HG03439 (cell line): ENCODE data around the gene WAPL.
"Not testable (repeated sequence)": the region's sequence is repeated elsewhere in the genome, so short reads cannot be mapped to it uniquely, and the experiment has no call there.

Experiments used
- ATAC-seq: cut with Tn5 transposase; IDR thresholded peaks from one replicate; pipeline ENCODE4 v1.9.1; 2021; ENCODE audit warnings: mild to moderate bottlenecking, moderate library complexity; ENCODE audit not compliant: unreplicated experiment

The WAPL gene

GRCh38 chr10:86525713-86526112, 4.1 kb upstream of the WAPL start:
- ATAC-seq: not testable (repeated sequence)

- no peak for ATAC-seq
These were observed 2.8 kb upstream of the WAPL start for GRCh38 chr10:86524225-86524962.

GRCh38 chr10:86523348-86523747, 1.8 kb upstream of the WAPL start:
- no peak for ATAC-seq

- no peak for ATAC-seq
These were observed 891 bp upstream of the WAPL start for GRCh38 chr10:86522510-86522855.

- peak; percentile 8 for ATAC-seq
These were observed 518 bp downstream of the WAPL start for GRCh38 chr10:86520871-86521677.

GRCh38 chr10:86518781-86519180, 2.8 kb downstream of the WAPL start:
- ATAC-seq: no peak

- ATAC-seq: no peak
These were observed 9.5 kb downstream of the WAPL start for GRCh38 chr10:86512137-86512536.

- ATAC-seq: no peak
These were observed 10.3 kb downstream of the WAPL start for GRCh38 chr10:86511027-86511865.

GRCh38 chr10:86509145-86509544, 12.4 kb downstream of the WAPL start:
- ATAC-seq: no peak

GRCh38 chr10:86508217-86508616, 13.4 kb downstream of the WAPL start:
- no peak for ATAC-seq

- ATAC-seq: no peak
These were observed 15.1 kb downstream of the WAPL start for GRCh38 chr10:86506499-86506898.

GRCh38 chr10:86506062-86506461, 15.5 kb downstream of the WAPL start:
- no peak for ATAC-seq

- no peak for ATAC-seq
These were observed 17.1 kb downstream of the WAPL start for GRCh38 chr10:86504510-86504909.

GRCh38 chr10:86500846-86501245, 20.7 kb downstream of the WAPL start:
- ATAC-seq: no peak

- no peak for ATAC-seq
These were observed 23.0 kb downstream of the WAPL start for GRCh38 chr10:86498598-86498997.

GRCh38 chr10:86497621-86498020, 24.0 kb downstream of the WAPL start:
- no peak for ATAC-seq

- ATAC-seq: no peak
These were observed 31.5 kb downstream of the WAPL start for GRCh38 chr10:86489960-86490612.

GRCh38 chr10:86489071-86489810, 32.4 kb downstream of the WAPL start:
- no peak for ATAC-seq

- ATAC-seq: no peak
These were observed 34.7 kb downstream of the WAPL start for GRCh38 chr10:86486856-86487255.

GRCh38 chr10:86483664-86484063, 37.9 kb downstream of the WAPL start:
- no peak for ATAC-seq
